ENCODE measurements around the gene USP12. TPM values are rescaled to one million over a fixed set of nuclear protein-coding genes. Genes with fewer than 3 reads are reported as not detected.
"Not testable (repeated sequence)": the region's sequence is repeated elsewhere in the genome, so short reads cannot be mapped to it uniquely, and the experiment has no call there.

The USP12 gene
- total RNA-seq, 2 experiments from 2014 or later: 27.1 to 28.4 TPM

DNA sequence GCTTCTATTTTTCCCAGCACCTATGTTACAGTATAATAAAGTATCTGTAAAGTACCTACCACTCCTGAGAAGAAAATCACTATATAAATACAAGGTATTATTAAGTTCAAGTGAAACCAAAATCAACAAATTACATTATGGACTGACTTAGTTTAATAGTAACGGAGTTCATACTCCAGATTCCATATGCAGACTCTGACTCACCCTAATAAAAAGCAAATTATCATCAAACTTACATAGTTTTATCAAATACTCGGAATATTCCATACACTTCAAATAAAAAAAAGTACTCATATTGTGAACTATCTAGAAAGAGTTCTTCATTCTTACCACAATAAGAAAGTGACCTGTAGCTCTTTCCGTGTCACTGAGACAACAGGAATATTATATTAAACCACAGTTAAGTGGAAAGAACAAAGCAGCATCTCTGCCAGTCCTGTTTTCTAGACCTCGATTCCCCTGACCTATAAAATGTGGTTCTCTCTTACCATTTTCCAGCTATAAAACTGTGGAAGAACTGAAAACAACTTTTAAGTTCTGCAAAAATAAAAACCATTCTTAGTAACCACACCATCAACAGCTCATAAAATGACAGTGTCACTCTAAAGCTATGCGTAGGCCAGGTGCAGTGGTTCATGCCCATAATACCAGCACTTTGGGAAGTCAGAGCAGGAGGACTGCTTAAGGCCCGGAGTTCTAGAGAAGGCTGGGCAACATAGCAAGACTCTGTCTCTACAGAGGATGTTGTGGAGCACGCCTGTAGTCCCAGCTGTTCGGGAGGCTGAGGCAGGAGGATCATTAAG, 42.6 kb downstream of the USP12 start:
- CTCF ChIA-PET: interaction anchor here (0.6 to 0.9 kb wide), 3 partner anchors 20 to 157 kb away, joined by 3 read pairs; no protein-coding TSS in a partner anchor

GRCh38 chr13:27126859-27127258, 44.8 kb downstream of the USP12 start:
- Mint-ChIP-seq H3K9me3 (peaks cover 36% of the 10 kb centered on the region), H3K27me3 (ENCODE audit: low read depth) (no peaks in the 10 kb centered on the region), H3K4me3 (no peak overlapping the region), H3K4me1 (ENCODE audit: low read depth) (peaks cover 73% of the 10 kb centered on the region), H3K27ac (peak overlapping the region; percentile 39), H3K36me3 (ENCODE audit: low read depth) (peaks cover 47% of the 10 kb centered on the region)
- no peak for DNase-seq
- intact Hi-C loops (cut with micrococcal nuclease): no loop called here
- CTCF ChIA-PET: interaction anchor here (0.6 to 1.0 kb wide), 2 partner anchors 36 to 144 kb away, joined by 3 read pairs; partner anchors contain the start of gene RASL11A

More for the DNA sequence above, 42.6 kb downstream of the USP12 start:
- no peak overlapping the region for H3K27ac Mint-ChIP-seq
- peaks cover 34% of the 10 kb centered on the region for H3K36me3 Mint-ChIP-seq (ENCODE audit: low read depth)
- intact Hi-C loops (cut with micrococcal nuclease): no loop called here
- H3K27me3 Mint-ChIP-seq (ENCODE audit: low read depth): no peaks in the 10 kb centered on the region
- no peak for DNase-seq
- peaks cover 20% of the 10 kb centered on the region for H3K9me3 Mint-ChIP-seq
- H3K4me1 Mint-ChIP-seq (ENCODE audit: low read depth): peaks cover 81% of the 10 kb centered on the region
- no peak overlapping the region for H3K4me3 Mint-ChIP-seq

DNA sequence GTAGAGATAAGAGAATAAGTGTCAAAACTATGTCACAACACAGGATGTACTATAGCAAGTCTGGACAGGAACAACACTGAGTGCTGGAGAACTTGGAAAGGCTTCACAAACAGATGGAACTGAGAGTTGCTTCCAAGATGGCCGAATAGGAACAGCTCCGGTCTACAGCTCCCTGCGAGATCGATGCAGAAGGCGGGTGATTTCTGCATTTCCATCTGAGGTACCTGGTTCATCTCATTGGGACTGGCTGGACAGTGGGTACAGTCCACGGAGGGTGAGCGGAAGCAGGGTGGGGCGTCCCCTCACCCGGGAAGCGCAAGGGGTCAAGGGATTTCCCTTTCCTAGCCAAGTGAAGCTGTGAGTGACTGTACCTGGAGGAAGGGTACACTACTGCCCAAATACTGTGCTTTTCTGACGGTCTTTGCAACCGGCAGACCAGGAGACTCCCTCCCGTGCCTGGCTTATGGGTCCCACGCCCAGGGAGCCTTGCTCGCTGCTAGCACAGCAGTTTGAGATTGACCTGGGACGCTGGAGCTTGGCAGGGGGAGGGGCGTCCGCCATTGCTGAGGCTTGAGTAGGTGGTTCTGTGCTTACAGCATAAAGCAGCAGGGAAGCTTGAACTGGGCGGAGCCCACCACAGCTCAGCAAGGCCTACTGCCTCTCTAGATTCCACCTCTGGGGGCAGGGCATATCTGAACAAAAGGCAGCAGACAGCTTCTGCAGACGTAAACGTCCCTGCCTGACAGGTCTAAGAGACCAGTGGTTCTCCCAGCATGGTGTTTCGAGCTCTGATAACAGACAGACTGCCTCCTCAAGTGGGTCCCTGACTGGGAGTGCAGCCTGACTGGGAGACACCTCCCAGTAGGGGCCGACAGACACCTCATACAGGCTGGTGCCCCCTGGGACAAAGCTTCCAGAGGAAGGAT, 46.0 kb downstream of the USP12 start:
- intact Hi-C loops (cut with micrococcal nuclease): no loop called here
- H3K27me3 Mint-ChIP-seq (ENCODE audit: low read depth): no peaks in the 10 kb centered on the region
- no peak overlapping the region for H3K4me3 Mint-ChIP-seq
- CTCF ChIA-PET: interaction anchor here (0.6 to 1.0 kb wide), 3 partner anchors 26 to 37 kb away, joined by 3 to 4 read pairs (median 3); no protein-coding TSS in a partner anchor
- no peak for DNase-seq
- H3K4me1 Mint-ChIP-seq (ENCODE audit: low read depth): peaks cover 72% of the 10 kb centered on the region
- peaks cover 35% of the 10 kb centered on the region for H3K9me3 Mint-ChIP-seq
- peak overlapping the region; percentile 47 for H3K27ac Mint-ChIP-seq
- H3K36me3 Mint-ChIP-seq (ENCODE audit: low read depth): peaks cover 55% of the 10 kb centered on the region

DNA sequence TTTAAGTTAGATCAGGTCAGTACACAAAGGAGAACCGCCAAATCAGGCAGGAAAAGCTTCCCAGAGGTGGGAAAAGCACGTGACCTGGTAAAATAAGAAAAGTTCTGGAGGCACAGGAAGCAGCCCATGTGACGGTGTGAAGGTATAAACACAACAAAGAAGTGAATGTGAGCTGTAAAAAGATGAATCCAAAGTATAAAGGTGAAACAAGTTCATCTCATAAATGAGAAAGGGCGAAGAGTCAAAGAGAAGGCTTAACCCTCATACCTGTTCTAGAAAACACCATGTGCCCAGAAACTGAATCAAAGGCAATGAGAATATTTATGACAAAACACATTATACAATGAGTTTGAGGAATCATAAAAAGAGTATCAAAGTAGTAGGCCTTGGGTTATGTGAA, 47.0 kb downstream of the USP12 start:
- no peak overlapping the region for H3K4me3 Mint-ChIP-seq
- H3K27ac Mint-ChIP-seq: no peak overlapping the region
- H3K27me3 Mint-ChIP-seq (ENCODE audit: low read depth): no peaks in the 10 kb centered on the region
- peaks cover 51% of the 10 kb centered on the region for H3K36me3 Mint-ChIP-seq (ENCODE audit: low read depth)
- peaks cover 29% of the 10 kb centered on the region for H3K9me3 Mint-ChIP-seq
- peaks cover 67% of the 10 kb centered on the region for H3K4me1 Mint-ChIP-seq (ENCODE audit: low read depth)
- DNase-seq: no peak
- CTCF ChIA-PET: interaction anchor here (0.6 kb wide), 2 partner anchors 25 to 37 kb away, joined by 3 to 4 read pairs; no protein-coding TSS in a partner anchor
- intact Hi-C loops (cut with micrococcal nuclease): no loop called here

DNA sequence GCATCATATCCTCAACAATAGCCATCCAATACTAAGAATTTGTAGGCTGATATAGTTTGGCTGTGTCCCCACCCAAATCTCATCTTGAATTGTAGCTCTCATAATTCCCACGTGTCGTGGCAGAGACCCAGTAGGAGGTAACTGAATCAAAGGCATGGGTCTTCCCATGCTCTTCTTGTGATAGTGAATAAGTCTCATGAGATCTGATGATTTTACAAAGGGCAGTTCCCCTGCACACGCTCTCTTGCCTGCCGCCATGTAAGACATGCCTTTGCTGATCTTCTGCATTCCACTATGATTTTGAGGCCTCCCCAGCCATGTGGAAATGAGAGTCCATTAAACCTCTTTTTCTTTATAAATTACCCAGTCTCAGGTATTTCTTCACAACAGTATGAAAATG, 48.2 kb downstream of the USP12 start:
- Mint-ChIP-seq H3K36me3 (ENCODE audit: low read depth) (peaks cover 55% of the 10 kb centered on the region), H3K9me3 (peaks cover 26% of the 10 kb centered on the region), H3K4me1 (ENCODE audit: low read depth) (peaks cover 68% of the 10 kb centered on the region)
- H3K27me3 Mint-ChIP-seq (ENCODE audit: low read depth); H3K4me3 Mint-ChIP-seq; intact Hi-C loops (cut with micrococcal nuclease); DNase-seq; CTCF ChIA-PET; H3K27ac Mint-ChIP-seq: not testable (repeated sequence)

DNA sequence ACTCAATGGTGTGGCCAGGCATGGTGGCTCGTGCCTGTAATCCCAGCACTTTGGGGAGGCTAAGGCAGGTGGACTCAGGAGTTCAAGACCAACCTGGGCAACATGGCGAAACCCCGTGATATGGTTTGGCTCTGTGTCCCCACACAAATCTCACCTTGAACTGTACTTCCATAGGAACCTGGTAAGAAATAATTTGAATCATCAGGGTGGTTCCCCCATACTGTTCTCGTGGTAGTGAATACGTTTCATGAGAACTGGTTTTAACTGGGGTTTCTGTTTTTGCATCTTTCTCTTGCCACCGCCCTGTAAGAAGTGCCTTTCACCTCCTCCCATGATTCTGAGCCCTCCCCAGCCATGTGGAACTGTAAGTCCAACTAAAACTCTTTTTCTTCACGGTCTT, 49.6 kb downstream of the USP12 start:
- CTCF ChIA-PET: no interaction called here
- Mint-ChIP-seq H3K4me1 (ENCODE audit: low read depth) (peaks cover 61% of the 10 kb centered on the region), H3K27me3 (ENCODE audit: low read depth) (no peaks in the 10 kb centered on the region), H3K4me3 (no peak overlapping the region), H3K9me3 (peaks cover 26% of the 10 kb centered on the region), H3K36me3 (ENCODE audit: low read depth) (peaks cover 55% of the 10 kb centered on the region), H3K27ac (no peak overlapping the region)
- DNase-seq: no peak
- intact Hi-C loops (cut with micrococcal nuclease): no loop called here

GRCh38 chr13:27120811-27121210, 50.8 kb downstream of the USP12 start:
- no peak for DNase-seq
- no peak overlapping the region for H3K27ac Mint-ChIP-seq

GRCh38 chr13:27120011-27120410, 51.6 kb downstream of the USP12 start:
- CTCF ChIA-PET: interaction anchor here (0.6 kb wide), 1 partner anchor 36 kb away, joined by 3 read pairs; no protein-coding TSS in a partner anchor
- peaks cover 65% of the 10 kb centered on the region for H3K36me3 Mint-ChIP-seq (ENCODE audit: low read depth)

More at GRCh38 chr13:27120811-27121210, 50.8 kb downstream of the USP12 start:
- Mint-ChIP-seq H3K36me3 (ENCODE audit: low read depth) (peaks cover 62% of the 10 kb centered on the region), H3K4me3 (no peak overlapping the region), H3K27me3 (ENCODE audit: low read depth) (no peaks in the 10 kb centered on the region), H3K4me1 (ENCODE audit: low read depth) (peaks cover 49% of the 10 kb centered on the region), H3K9me3 (peaks cover 26% of the 10 kb centered on the region)
- CTCF ChIA-PET: no interaction called here
- intact Hi-C loops (cut with micrococcal nuclease): no loop called here

GRCh38 chr13:27118428-27119054, 53.1 kb downstream of the USP12 start:
- peaks cover 16% of the 10 kb centered on the region for H3K9me3 Mint-ChIP-seq
- H3K36me3 Mint-ChIP-seq (ENCODE audit: low read depth): peaks cover 58% of the 10 kb centered on the region
- intact Hi-C loops (cut with micrococcal nuclease): loop anchor here (10.0 kb wide), 1 partner anchor 46 kb away; no protein-coding TSS in a partner anchor
- H3K27ac Mint-ChIP-seq: no peak overlapping the region
- no peak overlapping the region for H3K4me3 Mint-ChIP-seq
- no peak for DNase-seq
- no peaks in the 10 kb centered on the region for H3K27me3 Mint-ChIP-seq (ENCODE audit: low read depth)
- CTCF ChIA-PET: no interaction called here
- peaks cover 47% of the 10 kb centered on the region for H3K4me1 Mint-ChIP-seq (ENCODE audit: low read depth)

More at GRCh38 chr13:27120011-27120410, 51.6 kb downstream of the USP12 start:
- Mint-ChIP-seq H3K4me1 (ENCODE audit: low read depth) (peaks cover 49% of the 10 kb centered on the region), H3K27ac (no peak overlapping the region), H3K27me3 (ENCODE audit: low read depth) (no peaks in the 10 kb centered on the region), H3K4me3 (no peak overlapping the region), H3K9me3 (peaks cover 22% of the 10 kb centered on the region)
- intact Hi-C loops (cut with micrococcal nuclease): no loop called here
- no peak for DNase-seq

DNA sequence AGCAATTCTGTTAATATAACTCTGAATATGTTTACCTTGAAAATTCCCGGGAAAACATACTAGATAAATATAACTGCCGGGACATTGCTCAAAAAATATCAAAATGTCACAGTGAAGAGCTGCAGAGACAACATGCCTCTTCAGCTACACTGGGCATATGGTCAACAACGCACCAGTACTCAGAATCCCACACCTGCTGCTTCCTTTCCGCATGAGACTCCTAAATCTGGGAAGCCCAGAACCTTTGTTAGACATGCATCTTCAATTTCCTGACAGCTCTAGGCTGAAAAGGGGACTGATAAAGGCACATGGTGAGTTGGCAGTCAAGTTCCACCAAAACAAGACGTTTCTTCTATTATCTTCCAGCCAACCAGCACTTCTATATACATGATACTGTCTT, 53.7 kb downstream of the USP12 start:
- no peak overlapping the region for H3K27ac Mint-ChIP-seq
- CTCF ChIA-PET: no interaction called here
- peaks cover 58% of the 10 kb centered on the region for H3K36me3 Mint-ChIP-seq (ENCODE audit: low read depth)
- H3K9me3 Mint-ChIP-seq: peaks cover 10% of the 10 kb centered on the region
- intact Hi-C loops (cut with micrococcal nuclease): loop anchor here (10.0 kb wide), 1 partner anchor 47 kb away; no protein-coding TSS in a partner anchor
- H3K27me3 Mint-ChIP-seq (ENCODE audit: low read depth): no peaks in the 10 kb centered on the region
- H3K4me1 Mint-ChIP-seq (ENCODE audit: low read depth): peaks cover 49% of the 10 kb centered on the region
- no peak overlapping the region for H3K4me3 Mint-ChIP-seq
- DNase-seq: no peak

GRCh38 chr13:27117158-27117557, 54.5 kb downstream of the USP12 start:
- Mint-ChIP-seq H3K36me3 (ENCODE audit: low read depth) (peaks cover 56% of the 10 kb centered on the region), H3K9me3 (peaks cover 4% of the 10 kb centered on the region), H3K4me3 (no peak overlapping the region), H3K27ac (no peak overlapping the region), H3K27me3 (ENCODE audit: low read depth) (no peaks in the 10 kb centered on the region), H3K4me1 (ENCODE audit: low read depth) (peaks cover 52% of the 10 kb centered on the region)
- CTCF ChIA-PET: no interaction called here
- intact Hi-C loops (cut with micrococcal nuclease): loop anchor here (10.0 kb wide), 1 partner anchor 48 kb away; no protein-coding TSS in a partner anchor
- no peak for DNase-seq
